Astrocyte (in vitro differentiated cells and primary cell): Measurements from ENCODE around the gene LRRC4.

Source experiments
- CTCF ChIP-seq: IDR thresholded peaks from 2 replicates; pipeline ENCODE4 v1.5.1; 2011; ENCODE audit warnings: low read depth, mild to moderate bottlenecking, inconsistent platforms, low read length, moderate library complexity; ENCODE audit not compliant: insufficient read depth
- EZH2 ChIP-seq: IDR thresholded peaks from 2 replicates; pipeline ENCODE4 v1.6.1; 2012; ENCODE audit warnings: mild to moderate bottlenecking, low read length, inconsistent platforms; ENCODE audit not compliant: insufficient read depth

DNA sequence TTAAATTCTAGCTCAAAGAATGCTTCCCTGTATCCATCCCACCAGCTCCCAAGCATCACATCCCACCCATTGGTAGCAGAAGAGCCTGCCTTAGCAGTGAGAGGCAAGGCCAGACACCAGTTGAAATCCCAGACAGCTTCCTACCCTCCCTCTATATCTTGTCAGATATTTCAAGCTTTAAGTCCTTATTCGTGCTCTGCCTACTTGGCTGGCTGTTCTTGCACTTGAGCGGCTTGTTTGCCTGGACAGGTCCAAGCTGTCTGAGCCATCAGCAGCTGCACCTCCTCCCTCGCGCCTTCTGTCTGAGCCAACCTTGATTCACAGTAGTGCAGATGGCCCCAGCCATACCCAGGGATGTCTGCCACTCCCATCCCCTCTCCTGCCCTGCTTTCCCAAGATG lies 16.4 kb downstream of the LRRC4 start:
- TF ChIP-seq CTCF = no peak
- no peak for TF ChIP-seq EZH2
